SKM-1 (cell line): ENCODE data around the gene UBE2B.
"Not testable (repeated sequence)": the region's sequence is repeated elsewhere in the genome, so short reads cannot be mapped to it uniquely, and the experiment has no call there.

ENCODE experiments used
- DNase-seq: peaks from one replicate; lab custom pipeline; 2025; ENCODE audit not compliant: unreplicated experiment; lab: John Stamatoyannopoulos, UW

UBE2B gene

DNA sequence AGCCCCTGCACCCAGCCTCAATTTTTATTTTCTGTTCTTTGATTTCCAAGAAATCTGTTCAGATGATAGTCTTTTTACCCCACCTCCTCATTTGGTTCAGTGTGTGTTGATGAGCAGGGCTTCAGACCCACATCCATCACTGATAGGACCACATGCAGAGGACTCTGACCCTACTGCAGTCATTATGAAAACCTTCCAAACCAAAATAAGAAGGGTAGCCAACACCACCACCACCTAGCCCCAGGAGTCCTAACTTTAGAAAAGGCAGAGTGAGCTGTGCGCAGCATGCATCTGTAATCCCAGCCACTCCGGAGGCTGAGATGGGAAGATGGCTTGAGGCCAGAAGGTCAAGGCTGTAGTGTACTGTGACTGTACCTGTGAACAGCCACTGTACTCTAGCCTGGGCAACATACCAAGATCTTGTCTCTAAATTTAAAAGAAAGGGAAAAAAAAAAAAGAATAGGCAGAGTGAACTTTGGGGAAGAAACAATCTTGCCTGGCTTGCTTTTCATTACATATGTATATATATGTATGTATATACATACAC lies 27.3 kb downstream of the UBE2B start:
- DNase-seq = no peak

DNA sequence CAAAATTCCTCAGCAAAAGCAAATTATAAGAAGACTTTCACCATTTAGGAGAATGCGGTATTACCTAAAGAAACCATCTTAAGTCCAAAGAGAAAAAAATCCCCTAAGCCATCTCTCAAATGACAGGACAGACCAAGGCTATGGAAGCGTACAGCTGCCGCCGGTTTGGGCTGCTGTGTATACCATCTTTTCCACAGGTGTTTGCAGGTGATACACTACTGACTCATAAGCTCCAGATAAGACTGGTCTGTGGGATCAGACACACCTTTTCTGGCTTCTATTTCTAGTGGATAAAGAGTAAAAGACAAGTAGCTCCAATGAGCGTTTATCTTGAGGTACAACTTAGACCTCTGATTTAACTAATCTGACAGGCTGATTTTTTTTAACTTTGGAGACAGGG lies 32.6 kb downstream of the UBE2B start:
- DNase-seq = no peak

- no peak for DNase-seq
Measured at GRCh38 chr5:134406390-134406789, 35.0 kb downstream of the UBE2B start.

DNA sequence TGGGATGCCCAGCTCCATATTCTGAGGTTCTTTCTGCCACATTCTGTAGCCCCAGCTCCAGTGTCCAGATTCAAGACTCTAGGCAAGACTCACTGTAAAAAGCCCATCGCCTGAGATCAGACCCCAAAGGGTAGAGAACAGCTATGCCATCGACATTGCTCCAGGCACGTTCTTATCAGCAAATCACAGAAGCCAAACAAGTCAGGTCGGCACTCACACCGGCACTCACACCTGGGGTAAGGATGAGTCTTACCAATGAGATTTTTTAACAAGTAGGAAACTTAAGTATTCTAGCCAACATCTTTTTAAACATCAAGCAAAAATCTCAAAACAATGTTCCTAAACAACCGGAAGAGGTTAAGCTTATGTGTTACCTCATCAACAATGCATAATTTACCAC lies 38.0 kb downstream of the UBE2B start:
- no peak for DNase-seq

DNA sequence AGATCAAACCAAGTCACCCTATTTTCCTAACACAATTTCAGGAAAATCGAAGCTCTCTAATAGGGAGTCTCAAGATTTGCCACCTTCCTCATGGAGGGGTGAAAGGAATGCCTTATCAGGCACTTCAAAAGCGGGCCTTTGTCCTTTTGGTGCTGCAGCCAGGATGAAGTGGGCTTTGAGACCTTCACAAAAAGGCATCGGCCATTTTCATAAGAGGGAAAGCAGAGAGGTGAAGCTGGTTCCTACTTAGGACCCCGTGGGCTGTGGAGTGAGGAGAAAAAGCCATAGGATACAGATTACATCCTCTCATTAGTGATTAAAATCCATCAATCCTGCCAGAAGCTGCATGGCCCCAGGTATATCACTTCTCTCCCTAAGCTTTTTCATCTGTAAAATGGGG lies 39.5 kb downstream of the UBE2B start:
- no peak for DNase-seq

- DNase-seq = no peak
Measured at GRCh38 chr5:134411228-134411545, 39.8 kb downstream of the UBE2B start.

DNA sequence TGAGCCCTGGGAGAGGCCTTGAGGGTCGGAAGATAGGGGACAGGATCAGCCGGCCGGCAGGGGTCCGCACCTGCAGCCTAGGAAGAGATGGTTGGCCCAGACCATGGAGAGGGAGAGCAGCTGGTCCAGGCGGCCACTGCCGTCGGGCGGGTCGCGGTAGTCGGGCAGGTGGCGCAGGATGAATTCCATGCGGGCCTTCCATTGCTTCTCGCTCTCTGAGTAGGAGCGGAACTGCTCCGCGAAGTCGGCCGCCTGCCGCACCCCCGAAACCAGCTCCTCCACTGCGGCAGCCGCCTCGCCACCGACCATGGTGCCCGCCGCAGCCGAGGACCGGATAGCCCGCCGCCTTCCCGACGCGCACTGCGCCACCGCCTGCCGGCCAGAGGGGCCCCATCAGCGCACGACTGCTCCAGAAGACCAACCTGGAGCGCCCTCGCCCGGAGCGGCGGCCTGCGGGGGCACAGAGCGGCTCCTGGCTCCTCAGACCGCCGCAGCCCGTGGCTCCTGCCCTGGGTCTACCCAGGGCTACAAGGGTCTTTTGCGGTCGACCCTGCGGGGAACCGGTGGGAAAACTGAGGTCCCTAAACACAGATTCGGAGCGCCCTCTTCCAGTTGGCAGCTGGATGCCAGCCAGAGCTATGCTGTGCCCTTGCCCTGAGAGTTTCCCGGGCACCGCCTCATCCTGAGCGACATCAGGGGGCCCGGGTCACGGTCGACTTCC lies 40.3 kb downstream of the UBE2B start, which contains the start of gene CDKN2AIPNL:
TSS of gene CDKN2AIPNL (minus strand) at position 336 of the 721 bp plus-strand sequence. CDS start at position 309, 27 bp downstream.
- peak; percentile 85 for DNase-seq

DNA sequence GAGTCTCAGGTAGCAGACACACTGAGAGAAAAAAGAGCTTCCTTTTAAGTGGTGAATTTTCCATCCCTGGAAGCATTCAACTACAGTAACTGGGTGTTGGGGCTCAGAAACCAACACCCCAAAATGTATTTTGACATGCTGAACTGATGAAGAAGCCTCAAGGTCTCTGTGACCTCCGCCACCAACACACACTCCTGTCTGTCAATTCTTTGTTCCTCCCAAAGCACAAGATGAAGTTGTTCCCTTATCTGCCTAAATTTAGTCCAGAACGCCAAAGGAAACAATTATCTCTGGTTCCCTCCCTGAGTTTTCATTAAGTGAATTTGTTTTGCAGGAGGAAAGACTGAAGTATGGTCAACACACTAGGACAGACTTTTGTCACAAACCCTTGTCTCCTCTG lies 41.7 kb downstream of the UBE2B start:
- DNase-seq = no peak

GRCh38 chr5:134417707-134418106 lies 46.3 kb downstream of the UBE2B start:
- no peak for DNase-seq

- DNase-seq = no peak
Measured at GRCh38 chr5:134418958-134419357, 47.6 kb downstream of the UBE2B start.

DNA sequence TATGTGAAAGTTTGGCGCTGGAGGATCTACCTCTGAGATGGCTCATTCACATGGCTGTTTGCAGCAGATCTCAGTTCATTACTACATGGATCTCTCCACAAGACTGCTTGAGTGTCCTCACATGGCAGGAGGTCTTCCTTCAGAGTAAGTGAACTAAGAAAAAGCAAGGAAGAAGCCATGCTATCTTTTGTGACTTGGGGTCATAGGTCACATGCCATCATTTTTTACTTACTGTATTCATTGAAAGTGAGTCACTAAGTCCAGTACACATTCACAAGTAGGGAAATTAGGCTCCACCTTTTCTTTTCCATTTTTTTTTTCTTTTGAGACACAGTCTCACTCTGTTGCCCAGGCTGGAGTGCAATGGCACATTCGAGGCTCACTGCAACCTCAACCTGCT lies 49.0 kb downstream of the UBE2B start:
- no peak for DNase-seq

GRCh38 chr5:134421038-134421437 lies 49.7 kb downstream of the UBE2B start:
- DNase-seq = not testable (repeated sequence)

DNA sequence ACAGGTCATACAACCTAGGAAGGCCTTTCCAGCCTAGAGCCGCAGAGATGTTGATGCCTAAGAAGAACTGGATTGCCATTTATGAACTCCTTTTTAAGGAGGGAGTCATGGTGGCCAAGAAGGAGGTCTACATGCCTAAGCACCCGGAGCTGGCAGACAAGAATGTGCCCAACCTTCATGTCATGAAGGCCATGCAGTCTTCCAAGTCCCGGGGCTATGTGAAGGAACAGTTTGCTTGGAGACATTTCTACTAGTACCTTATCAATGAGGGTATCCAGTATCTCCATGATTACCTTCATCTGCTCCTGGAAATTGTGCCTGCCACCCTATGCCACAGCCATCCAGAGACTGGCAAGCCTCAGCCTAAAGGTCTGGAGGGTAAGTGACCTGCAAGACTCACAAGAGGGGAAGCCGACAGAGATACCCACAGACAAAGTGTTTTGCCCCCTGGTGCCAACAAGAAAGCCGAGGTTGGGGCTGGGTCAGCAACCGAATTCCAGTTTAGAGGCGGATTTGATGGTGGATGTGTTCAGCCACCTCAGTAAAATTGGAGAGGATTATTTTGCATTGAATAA lies 51.5 kb downstream of the UBE2B start:
- no peak for DNase-seq

- no peak for DNase-seq
Measured at GRCh38 chr5:134423376-134423775, 52.0 kb downstream of the UBE2B start.

DNA sequence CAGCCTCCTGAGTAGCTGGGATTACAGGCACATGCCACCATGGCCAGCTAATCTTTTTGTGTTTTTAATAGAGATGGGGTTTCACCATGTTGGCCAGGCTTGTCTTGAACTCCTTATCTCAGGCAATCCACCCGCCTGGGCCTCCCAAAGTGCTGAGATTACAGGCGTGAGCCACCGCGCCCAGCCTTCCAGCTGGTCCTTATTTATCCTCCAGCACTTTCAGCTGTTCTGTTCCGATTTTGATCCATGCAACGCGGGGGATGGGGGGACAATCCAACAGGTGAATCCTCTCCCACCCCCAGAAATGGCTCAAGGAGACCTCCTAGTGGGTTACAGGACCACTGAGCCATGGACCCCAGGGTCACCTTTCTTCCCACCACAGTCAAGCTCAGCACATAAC lies 55.0 kb downstream of the UBE2B start:
- DNase-seq = no peak

DNA sequence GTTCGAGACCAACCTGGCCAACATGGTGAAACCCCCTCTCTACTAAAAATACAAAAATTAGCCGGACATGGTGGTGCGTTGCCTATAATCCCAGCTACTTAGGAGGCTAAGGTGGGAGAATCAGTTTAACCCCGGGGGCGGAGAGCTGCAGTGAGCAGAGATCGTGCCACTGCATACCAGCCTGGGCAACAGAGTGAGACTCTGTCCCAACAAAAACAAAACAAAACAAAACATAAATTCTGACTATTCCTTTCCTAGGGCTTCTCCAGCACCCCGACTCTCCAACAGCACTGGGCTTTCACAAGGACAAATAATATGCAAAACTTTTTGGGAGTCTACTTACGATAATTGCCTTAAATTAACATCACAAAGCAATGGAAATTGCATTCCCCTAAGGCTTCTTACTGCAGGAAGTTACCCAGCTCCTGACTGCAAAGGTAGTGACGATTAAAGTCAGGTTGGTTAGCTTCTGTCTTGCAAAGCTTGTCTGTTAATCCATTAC lies 56.2 kb downstream of the UBE2B start:
- no peak for DNase-seq

GRCh38 chr5:134430001-134430569 lies 58.7 kb downstream of the UBE2B start:
- DNase-seq = no peak

DNA sequence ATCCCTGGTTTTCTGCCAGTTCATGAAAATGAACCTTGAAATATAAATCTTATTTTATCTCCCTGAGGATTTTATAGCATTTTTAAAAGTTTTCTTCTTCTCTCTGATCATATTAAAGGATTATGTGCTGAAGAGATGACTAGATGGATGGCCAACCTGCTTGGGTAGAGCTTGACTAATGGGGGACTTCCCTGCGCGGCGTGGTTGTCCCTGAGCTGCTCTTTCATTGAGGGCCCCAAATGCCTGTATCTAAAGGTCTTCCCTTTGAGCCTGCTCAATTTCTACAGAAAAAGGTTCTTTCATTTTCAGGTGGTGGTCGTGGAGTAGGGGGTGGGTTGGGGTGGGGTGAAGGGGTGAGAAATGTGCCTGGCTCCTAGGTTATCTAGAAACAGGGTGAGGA lies 60.8 kb downstream of the UBE2B start:
- DNase-seq = no peak

DNA sequence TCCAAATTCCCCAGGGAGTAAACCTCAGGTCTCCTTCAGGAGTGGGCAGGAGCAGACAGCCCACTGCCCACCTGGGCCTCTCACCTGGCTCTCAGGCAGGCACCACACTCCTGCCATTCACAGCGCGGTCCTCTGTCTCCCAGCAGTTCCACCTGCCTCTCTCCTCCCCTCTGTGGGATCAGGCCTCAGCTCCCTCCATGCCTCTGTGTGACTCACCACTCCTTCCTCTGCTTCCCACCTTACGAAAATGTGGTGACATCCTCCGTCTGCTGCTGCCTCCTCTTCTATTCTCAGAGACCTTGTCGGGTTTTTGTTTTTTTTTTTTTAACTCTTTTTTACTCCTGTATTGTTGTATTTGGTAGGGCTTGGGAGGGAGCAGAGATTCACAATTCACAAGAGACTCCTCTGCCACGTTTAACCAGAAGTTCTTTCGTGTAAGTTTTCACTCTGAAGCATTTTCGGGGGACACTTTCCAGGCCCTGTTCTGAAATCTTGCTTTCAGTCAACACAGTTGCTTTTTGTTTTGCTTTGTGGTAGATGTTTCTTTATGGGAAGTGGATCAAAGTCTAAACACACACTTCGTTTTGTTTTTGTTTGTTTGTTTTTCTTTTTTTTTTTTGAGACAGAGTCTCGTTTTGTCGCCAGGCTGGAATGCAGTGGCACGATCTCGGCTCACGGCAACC lies 61.4 kb downstream of the UBE2B start:
- DNase-seq = no peak

DNA sequence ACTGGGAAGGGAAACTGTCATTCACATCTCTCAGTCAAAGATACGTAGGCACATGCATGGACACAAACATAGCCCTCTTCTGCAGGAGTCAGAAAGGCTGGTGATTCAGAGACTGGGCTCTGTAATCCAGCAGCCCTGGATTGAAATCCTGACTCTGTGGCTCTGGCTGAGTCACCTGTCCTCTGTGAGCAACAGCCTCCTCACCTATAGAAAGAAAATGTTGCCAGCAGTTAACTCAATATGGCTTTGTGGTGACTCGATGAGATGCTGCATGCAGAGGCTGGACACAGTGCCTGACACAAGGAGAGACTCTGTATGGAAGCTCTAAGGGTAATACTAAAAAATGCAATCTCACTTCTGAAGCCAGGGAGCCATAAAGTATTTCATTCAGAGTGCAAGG lies 64.2 kb downstream of the UBE2B start:
- no peak for DNase-seq

DNA sequence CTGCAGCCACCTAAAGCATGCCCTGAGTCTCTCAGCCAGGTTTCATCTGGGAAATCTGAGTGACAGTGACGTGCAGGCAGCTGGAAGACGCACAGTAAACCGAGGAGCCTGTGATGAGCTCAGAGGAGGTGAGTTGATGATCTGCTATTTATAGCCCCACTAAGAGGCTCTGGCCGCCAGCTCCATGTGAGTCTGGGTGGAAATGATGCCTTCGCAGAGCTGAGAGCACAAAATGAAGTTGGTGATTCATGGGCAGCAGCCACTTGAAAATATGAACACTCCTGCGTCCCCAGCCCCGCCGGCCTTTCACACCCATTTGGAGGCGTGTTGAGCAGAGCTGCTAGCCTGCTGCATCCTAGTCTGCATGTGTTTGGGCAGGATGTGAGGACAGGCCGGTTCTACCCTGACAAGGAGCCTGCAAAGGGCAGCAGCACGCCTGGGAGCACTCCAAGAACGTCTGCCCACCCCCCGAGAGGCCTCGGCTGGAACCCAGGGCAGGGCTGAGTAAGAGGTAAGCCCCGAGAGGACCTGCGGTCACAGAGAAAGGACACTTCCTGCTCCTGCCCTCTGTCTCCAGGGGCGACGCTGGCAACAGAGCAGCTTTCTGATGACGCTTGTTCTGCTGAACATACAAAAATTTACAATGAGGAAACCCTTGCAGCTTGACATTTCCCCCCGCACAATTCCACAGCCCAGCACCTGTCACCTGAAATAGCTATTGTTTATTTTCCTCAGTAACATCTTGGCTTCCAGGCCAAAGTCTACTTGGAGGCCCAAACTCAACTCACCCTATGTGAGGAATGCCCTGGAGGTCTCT lies 65.4 kb downstream of the UBE2B start:
- peak; percentile 28 for DNase-seq
